ENCODE measurements around the gene NSUN2. TPM values are rescaled to one million over a fixed set of nuclear protein-coding genes. Genes with fewer than 3 reads are reported as not detected.
"Not testable (repeated sequence)": the region's sequence is repeated elsewhere in the genome, so short reads cannot be mapped to it uniquely, and the experiment has no call there.

NSUN2 gene
- total RNA-seq, 4 donors from 2014 or later, result 29.9 to 77.1 (median 51.7) TPM

GRCh38 chr5:6674421-6674820, 41.6 kb upstream of the NSUN2 start:
- Histone ChIP-seq H3K4me3 (no peak overlapping the region), H3K27me3 (no peaks in the 10 kb centered on the region), H3K27ac (no peak overlapping the region), H3K4me1 (no peaks in the 10 kb centered on the region), H3K9me3 (no peaks in the 10 kb centered on the region), H3K36me3 (no peaks in the 10 kb centered on the region)
- 93 to 100% methylated on average over 1 to 3 of the region's 3 CpGs for WGBS, 2 donors (ENCODE audit: low coverage in 1 of 2)
- TF ChIP-seq POLR2AphosphoS5 (IDR thresholded peaks at IDR 0.05), result no peak
- TF ChIP-seq CTCF (IDR thresholded peaks at IDR 0.05), result no peak
- TF ChIP-seq POLR2A (IDR thresholded peaks at IDR 0.05), result no peak
- TF ChIP-seq EP300 (IDR thresholded peaks at IDR 0.05; ENCODE audit: low read depth), result no peak
- no peak for DNase-seq
- in situ Hi-C loops (cut with MboI; ENCODE audit: low pct_ligation_motif_present in 1 of 4, low pct_unique_long_range_greater_than_20kb in 1 of 4, low sequenced_read_pairs in 3 of 4) (no loop called here), intact Hi-C loops (cut with DNase I; ENCODE audit: low total_unique reads) (no loop called here)

GRCh38 chr5:6673963-6674362, 41.1 kb upstream of the NSUN2 start:
- Histone ChIP-seq H3K4me1 (no peaks in the 10 kb centered on the region), H3K4me3 (no peak overlapping the region), H3K27me3 (no peaks in the 10 kb centered on the region), H3K9me3 (no peaks in the 10 kb centered on the region), H3K27ac (no peak overlapping the region), H3K36me3 (no peaks in the 10 kb centered on the region)
- intact Hi-C loops (cut with DNase I; ENCODE audit: low total_unique reads) (no loop called here), in situ Hi-C loops (cut with MboI; ENCODE audit: low pct_ligation_motif_present in 1 of 4, low pct_unique_long_range_greater_than_20kb in 1 of 4, low sequenced_read_pairs in 3 of 4) (no loop called here)
- no peak for TF ChIP-seq EP300 (IDR thresholded peaks at IDR 0.05; ENCODE audit: low read depth)
- TF ChIP-seq CTCF (IDR thresholded peaks at IDR 0.05), result no peak
- no peak for TF ChIP-seq POLR2AphosphoS5 (IDR thresholded peaks at IDR 0.05)
- TF ChIP-seq POLR2A (IDR thresholded peaks at IDR 0.05), result no peak
- DNase-seq, result no peak
- WGBS, 2 donors (ENCODE audit: low coverage in 1 of 2), result 93 to 100% methylated on average over 1 of the region's 1 CpG

- Histone ChIP-seq H3K27me3 (no peaks in the 10 kb centered on the region), H3K9me3 (no peaks in the 10 kb centered on the region), H3K4me1 (no peaks in the 10 kb centered on the region), H3K36me3 (no peaks in the 10 kb centered on the region), H3K4me3 (no peak overlapping the region), H3K27ac (no peak overlapping the region)
- DNase-seq, result no peak
- in situ Hi-C loops (cut with MboI; ENCODE audit: low pct_ligation_motif_present in 1 of 4, low pct_unique_long_range_greater_than_20kb in 1 of 4, low sequenced_read_pairs in 3 of 4), result no loop called here
- 69 to 96% methylated on average over 2 to 5 of the region's 5 CpGs for WGBS, 2 donors (ENCODE audit: low coverage in 1 of 2)
- intact Hi-C loops (cut with DNase I; ENCODE audit: low total_unique reads), result no loop called here
- TF ChIP-seq POLR2A (IDR thresholded peaks at IDR 0.05) (no peak), POLR2AphosphoS5 (IDR thresholded peaks at IDR 0.05) (no peak), EP300 (IDR thresholded peaks at IDR 0.05; ENCODE audit: low read depth) (no peak), CTCF (IDR thresholded peaks at IDR 0.05) (no peak)
Observed at GRCh38 chr5:6673031-6673430, 40.2 kb upstream of the NSUN2 start.

GRCh38 chr5:6668717-6669116, 35.9 kb upstream of the NSUN2 start:
- H3K27me3 ChIP-seq; H3K9me3 ChIP-seq; H3K27ac ChIP-seq; H3K4me3 ChIP-seq; in situ Hi-C loops (cut with MboI; ENCODE audit: low pct_ligation_motif_present in 1 of 4, low pct_unique_long_range_greater_than_20kb in 1 of 4, low sequenced_read_pairs in 3 of 4); intact Hi-C loops (cut with DNase I; ENCODE audit: low total_unique reads); H3K36me3 ChIP-seq; H3K4me1 ChIP-seq; DNase-seq: not testable (repeated sequence)
- 86 to 100% methylated on average over 1 to 9 of the region's 9 CpGs for WGBS, 2 donors (ENCODE audit: low coverage in 1 of 2)

- Histone ChIP-seq H3K9me3 (no peaks in the 10 kb centered on the region), H3K4me3 (no peak overlapping the region), H3K4me1 (no peaks in the 10 kb centered on the region), H3K27ac (no peak overlapping the region), H3K36me3 (no peaks in the 10 kb centered on the region), H3K27me3 (no peaks in the 10 kb centered on the region)
- no peak for DNase-seq
- in situ Hi-C loops (cut with MboI; ENCODE audit: low pct_ligation_motif_present in 1 of 4, low pct_unique_long_range_greater_than_20kb in 1 of 4, low sequenced_read_pairs in 3 of 4) (no loop called here), intact Hi-C loops (cut with DNase I; ENCODE audit: low total_unique reads) (no loop called here)
- 89 to 95% methylated on average over 5 of the region's 5 CpGs for WGBS, 2 donors (ENCODE audit: low coverage in 1 of 2)
- TF ChIP-seq POLR2A (IDR thresholded peaks at IDR 0.05) (no peak), EP300 (IDR thresholded peaks at IDR 0.05; ENCODE audit: low read depth) (no peak), POLR2AphosphoS5 (IDR thresholded peaks at IDR 0.05) (no peak), CTCF (IDR thresholded peaks at IDR 0.05) (no peak)
Observed at GRCh38 chr5:6667648-6668047, 34.8 kb upstream of the NSUN2 start.

Measured in transverse colon (tissue), 4 donors.